Raji (cell line): ENCODE results near the gene SMIM5.

Source experiments
- POLR2A ChIP-seq: IDR thresholded peaks from 2 replicates; pipeline ENCODE4 v1.6.1; 2011; ENCODE audit warnings: low read depth, low read length, control low read depth; ENCODE audit not compliant: insufficient read depth

Gene SMIM5

GRCh38 chr17:75658237-75658636, 25.0 kb downstream of the SMIM5 start:
- TF ChIP-seq POLR2A = no peak

DNA sequence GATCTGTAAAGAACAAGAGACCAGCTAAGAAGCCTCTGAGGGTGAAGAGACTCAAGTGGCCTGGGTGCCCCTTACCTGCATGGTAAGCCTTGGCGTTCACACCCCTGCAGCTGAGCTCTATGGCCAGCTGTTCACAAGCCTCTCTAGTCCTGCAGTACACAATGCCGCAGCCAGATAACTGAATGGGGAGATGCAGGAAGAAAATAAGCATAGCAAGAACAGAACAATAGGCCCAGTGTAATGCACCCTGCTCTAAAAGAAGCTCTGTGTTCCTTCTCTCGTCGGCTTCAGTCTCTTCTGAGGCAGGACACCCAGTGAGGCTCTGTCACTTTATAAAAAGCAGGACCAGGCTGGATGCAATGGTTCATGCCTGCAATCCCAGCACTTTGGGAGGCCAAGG, 28.3 kb downstream of the SMIM5 start:
- TF ChIP-seq POLR2A = no peak

DNA sequence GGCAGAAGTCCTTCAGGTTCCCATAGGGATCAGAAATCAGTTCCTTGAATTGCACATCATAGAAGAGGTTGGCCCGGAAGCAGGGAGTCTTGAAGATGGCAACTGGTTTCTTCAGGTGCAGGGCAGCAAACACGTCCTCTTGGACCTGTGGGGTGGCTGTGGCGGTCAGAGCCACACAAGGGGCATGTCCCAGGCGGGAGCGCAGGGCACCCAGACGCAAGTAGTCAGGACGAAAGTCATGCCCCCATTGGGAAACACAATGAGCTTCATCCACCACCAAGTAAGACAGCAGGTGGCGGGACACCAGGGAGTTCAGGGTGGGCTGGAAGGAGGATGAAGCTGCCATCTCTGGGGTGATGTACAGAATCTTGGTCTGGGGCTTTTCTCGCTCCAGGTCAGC, 29.3 kb downstream of the SMIM5 start:
- no peak for TF ChIP-seq POLR2A

GRCh38 chr17:75664099-75664549, 30.9 kb downstream of the SMIM5 start:
- peak; percentile 30; the same call in 1 of the 2 replicates for TF ChIP-seq POLR2A

GRCh38 chr17:75665981-75666380, 32.7 kb downstream of the SMIM5 start:
- TF ChIP-seq POLR2A = no peak

DNA sequence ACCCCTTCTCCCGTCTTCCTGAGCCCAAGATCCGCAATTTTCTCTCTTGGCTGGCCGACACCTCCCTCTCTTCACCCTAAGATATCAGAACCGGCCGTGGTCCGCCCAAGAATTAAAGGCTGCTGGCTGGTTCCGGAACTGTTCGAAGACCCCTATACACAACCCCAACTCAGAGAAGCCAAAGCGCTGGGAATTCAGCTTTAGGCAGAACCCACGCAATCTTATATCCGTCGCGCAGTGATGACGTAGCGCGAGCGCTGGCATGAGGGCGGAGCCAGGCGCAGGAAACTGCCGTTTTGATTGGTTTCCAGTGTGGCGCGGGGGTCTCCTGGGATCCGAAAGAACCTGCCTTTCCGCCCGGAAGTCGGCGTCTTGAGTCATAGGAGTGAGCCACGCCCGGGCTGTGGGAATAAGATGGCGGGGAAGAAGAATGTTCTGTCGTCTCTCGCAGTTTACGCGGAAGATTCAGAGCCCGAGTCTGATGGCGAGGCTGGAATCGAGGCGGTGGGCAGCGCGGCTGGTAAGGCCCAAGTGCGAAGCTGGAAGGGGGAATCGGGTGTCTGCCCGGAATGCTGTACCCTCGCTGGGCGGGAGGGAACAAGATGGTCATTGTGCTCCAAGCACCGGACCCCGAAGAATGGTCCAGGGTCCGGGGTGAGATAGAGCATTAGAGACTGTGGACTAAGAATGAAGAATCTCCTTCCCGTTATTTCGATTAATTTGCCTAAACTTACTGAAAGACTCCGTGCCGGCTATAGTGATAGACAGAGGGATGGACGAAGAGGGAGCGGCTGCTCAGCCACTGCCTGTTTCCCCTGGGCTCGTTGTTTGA, 33.9 kb downstream of the SMIM5 start, which contains the start of the genes RECQL5 and SAP30BP:
TSS of gene RECQL5 (minus strand) at position 196 of the 832 bp plus-strand sequence. CDS start 597 bp downstream, outside the sequence.
TSS of gene SAP30BP (plus strand) at position 380 of the 832 bp plus-strand sequence. CDS start at position 415, 35 bp downstream.
- TF ChIP-seq POLR2A = peak; percentile 65

- TF ChIP-seq POLR2A = no peak
Observed at GRCh38 chr17:75667825-75668224, 34.6 kb downstream of the SMIM5 start.

- no peak for TF ChIP-seq POLR2A
Observed at GRCh38 chr17:75668489-75668888, 35.3 kb downstream of the SMIM5 start.

- TF ChIP-seq POLR2A = no peak
Observed at GRCh38 chr17:75670868-75671267, 37.6 kb downstream of the SMIM5 start.

- no peak for TF ChIP-seq POLR2A
Observed at GRCh38 chr17:75672011-75672410, 38.8 kb downstream of the SMIM5 start.

DNA sequence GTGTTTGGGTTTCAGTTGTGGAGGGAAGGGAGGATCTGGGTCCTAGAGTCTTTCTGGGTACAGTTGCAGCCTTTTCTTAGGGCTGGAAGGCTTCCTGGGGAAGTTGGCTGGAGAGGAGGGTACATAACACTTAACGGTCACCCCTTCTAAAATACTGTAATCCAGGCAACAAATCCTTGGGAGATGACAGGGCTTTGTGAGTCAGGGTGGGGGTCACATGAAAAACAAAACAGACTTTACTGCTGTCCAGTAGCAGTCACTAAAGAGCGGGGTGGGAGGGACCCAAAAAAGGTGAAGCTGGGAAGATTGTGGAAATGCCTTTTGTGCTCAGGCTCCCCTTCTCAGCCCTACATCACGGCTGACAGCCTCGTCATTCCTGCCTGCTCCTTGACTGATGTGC, 40.3 kb downstream of the SMIM5 start:
- no peak for TF ChIP-seq POLR2A

DNA sequence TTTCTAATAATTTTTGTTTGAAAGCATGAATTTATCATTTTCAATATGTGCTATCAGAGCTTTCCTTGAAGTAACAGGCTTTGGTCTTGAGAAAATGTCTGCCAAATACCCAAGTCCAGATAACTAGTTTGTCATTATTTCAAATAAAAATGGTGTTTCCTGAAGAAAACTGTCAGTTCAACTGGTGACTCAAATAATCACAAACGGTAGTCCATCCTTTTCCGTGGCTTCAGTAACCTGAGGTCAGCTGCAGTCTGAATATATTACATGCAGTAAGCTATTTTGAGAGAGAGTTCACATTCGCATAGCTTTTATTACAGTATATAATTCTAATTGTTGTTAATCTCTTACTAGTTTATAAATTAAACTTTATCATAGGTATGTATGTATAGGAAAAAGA, 43.2 kb downstream of the SMIM5 start:
- TF ChIP-seq POLR2A = no peak

GRCh38 chr17:75679706-75680211, 46.5 kb downstream of the SMIM5 start:
- no peak for TF ChIP-seq POLR2A

GRCh38 chr17:75680431-75680830, 47.2 kb downstream of the SMIM5 start:
- no peak for TF ChIP-seq POLR2A

DNA sequence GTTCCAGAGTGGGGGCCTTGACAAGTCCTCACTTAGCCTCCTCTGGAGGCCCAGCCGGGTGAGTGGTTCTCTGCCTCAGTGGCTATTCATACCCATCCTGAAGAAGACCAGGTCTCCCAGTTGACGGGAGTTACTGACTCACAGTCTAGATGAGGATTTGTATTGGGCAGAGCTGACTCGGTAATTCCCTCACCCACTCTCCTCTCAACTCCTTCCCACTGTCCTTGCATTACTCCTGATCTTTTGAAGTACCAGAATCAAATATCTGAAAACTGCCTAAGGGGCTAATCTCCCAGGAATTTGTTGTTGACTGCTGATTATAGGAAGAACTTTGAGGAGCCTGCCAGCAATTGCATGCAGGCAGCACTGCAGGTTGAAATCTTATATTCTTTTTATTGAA, 48.1 kb downstream of the SMIM5 start:
- no peak for TF ChIP-seq POLR2A

GRCh38 chr17:75683583-75683982, 50.3 kb downstream of the SMIM5 start:
- TF ChIP-seq POLR2A = no peak
